Mesodermal cell (in vitro differentiated cells): ENCODE data around the gene CTIF.
A peak's percentile ranks its signal among the peaks of the same experiment; 100 is the strongest.
"Not testable (repeated sequence)": the region's sequence is repeated elsewhere in the genome, so short reads cannot be mapped to it uniquely, and the experiment has no call there.

ENCODE experiments used
- H3K27ac ChIP-seq: 2 replicates; pipeline ENCODE4 v1.7.0; 2013; ENCODE audit warnings: mild to moderate bottlenecking, low read depth, low read length, moderate library complexity; ENCODE audit not compliant: severe bottlenecking
- H3K36me3 ChIP-seq: 2 replicates; pipeline ENCODE4 v1.7.1; 2013; ENCODE audit warnings: mild to moderate bottlenecking, low read length, moderate library complexity; ENCODE audit not compliant: control insufficient read depth, insufficient read depth
- H3K4me1 ChIP-seq: one replicate; pipeline ENCODE4 v1.7.1; 2013; ENCODE audit warnings: mild to moderate bottlenecking, low read length; ENCODE audit not compliant: insufficient read depth, control insufficient read depth, poor library complexity, severe bottlenecking
- H3K4me3 ChIP-seq: 2 replicates; pipeline ENCODE4 v1.7.0; 2013; ENCODE audit warnings: low read length, control low read depth, mild to moderate bottlenecking; ENCODE audit not compliant: insufficient read depth, poor library complexity, severe bottlenecking; ENCODE audit errors: extremely low read depth
- H3K9me3 ChIP-seq: 2 replicates; pipeline ENCODE4 v1.7.1; 2013; ENCODE audit warnings: mild to moderate bottlenecking, low read length, moderate library complexity; ENCODE audit not compliant: control insufficient read depth
- WGBS, 2 experiments: methylation state at CpG; one replicate each; pipeline ENCODE4 v1.1.5; 2013; ENCODE audit warnings: missing lambda C conversion rate in 2 of 2; ENCODE audit not compliant: insufficient coverage in 2 of 2; 5-methylcytosine and 5-hydroxymethylcytosine counted together

CTIF gene

GRCh38 chr18:48709371-48710062, 170.7 kb downstream of the CTIF start:
- H3K4me1 ChIP-seq: peaks cover 14% of the 10 kb centered on the region
- 47 to 54% methylated on average over 2 to 9 of the region's 12 CpGs for WGBS, 2 experiments
- no peak overlapping the region for H3K4me3 ChIP-seq
- peaks cover 13% of the 10 kb centered on the region for H3K36me3 ChIP-seq
- peak overlapping the region; percentile 5 for H3K27ac ChIP-seq
- H3K9me3 ChIP-seq: no peaks in the 10 kb centered on the region

GRCh38 chr18:48711651-48712486, 173.0 kb downstream of the CTIF start:
- Histone ChIP-seq H3K9me3 (no peaks in the 10 kb centered on the region), H3K4me1 (peaks cover 28% of the 10 kb centered on the region), H3K4me3 (no peak overlapping the region), H3K36me3 (peaks cover 11% of the 10 kb centered on the region), H3K27ac (no peak overlapping the region)
- WGBS, 2 experiments: 79 to 87% methylated on average over 8 to 15 of the region's 15 CpGs

GRCh38 chr18:48713309-48713708, 174.5 kb downstream of the CTIF start:
- Histone ChIP-seq H3K27ac (no peak overlapping the region), H3K4me1 (peaks cover 28% of the 10 kb centered on the region), H3K36me3 (peaks cover 13% of the 10 kb centered on the region), H3K4me3 (no peak overlapping the region), H3K9me3 (no peaks in the 10 kb centered on the region)
- WGBS, 2 experiments: 96 to 100% methylated on average over 14 of the region's 14 CpGs

GRCh38 chr18:48714873-48715272, 176.0 kb downstream of the CTIF start:
- Histone ChIP-seq H3K4me1 (peaks cover 35% of the 10 kb centered on the region), H3K36me3 (peaks cover 22% of the 10 kb centered on the region), H3K4me3 (no peak overlapping the region), H3K9me3 (no peaks in the 10 kb centered on the region), H3K27ac (no peak overlapping the region)
- 69 to 83% methylated on average over 4 to 5 of the region's 6 CpGs for WGBS, 2 experiments

GRCh38 chr18:48715711-48716361, 177.0 kb downstream of the CTIF start:
- peaks cover 22% of the 10 kb centered on the region for H3K36me3 ChIP-seq
- WGBS, 2 experiments: 92 to 98% methylated on average over 9 to 10 of the region's 10 CpGs
- peaks cover 44% of the 10 kb centered on the region for H3K4me1 ChIP-seq
- no peaks in the 10 kb centered on the region for H3K9me3 ChIP-seq
- no peak overlapping the region for H3K4me3 ChIP-seq
- peak overlapping the region; percentile 6 for H3K27ac ChIP-seq

GRCh38 chr18:48717227-48717626, 178.4 kb downstream of the CTIF start:
- H3K9me3 ChIP-seq, H3K4me3 ChIP-seq, H3K27ac ChIP-seq: not testable (repeated sequence)
- WGBS, 2 experiments: 98% methylated on average over 5 of the region's 9 CpGs; no CpG with 5 or more reads in 1 of the 2 experiments
- Histone ChIP-seq H3K36me3 (peaks cover 22% of the 10 kb centered on the region), H3K4me1 (peaks cover 43% of the 10 kb centered on the region)

GRCh38 chr18:48718251-48718959, 179.6 kb downstream of the CTIF start:
- H3K27ac ChIP-seq: no peak overlapping the region
- H3K9me3 ChIP-seq: no peaks in the 10 kb centered on the region
- peaks cover 18% of the 10 kb centered on the region for H3K36me3 ChIP-seq
- no peak overlapping the region for H3K4me3 ChIP-seq
- H3K4me1 ChIP-seq: peaks cover 34% of the 10 kb centered on the region
- 88 to 99% methylated on average over 8 to 9 of the region's 10 CpGs for WGBS, 2 experiments

GRCh38 chr18:48719388-48719787, 180.6 kb downstream of the CTIF start:
- peaks cover 24% of the 10 kb centered on the region for H3K36me3 ChIP-seq
- no peak overlapping the region for H3K4me3 ChIP-seq
- no peaks in the 10 kb centered on the region for H3K9me3 ChIP-seq
- WGBS, 2 experiments: 86 to 95% methylated on average over 3 to 4 of the region's 4 CpGs
- H3K27ac ChIP-seq: no peak overlapping the region
- peaks cover 33% of the 10 kb centered on the region for H3K4me1 ChIP-seq

GRCh38 chr18:48719974-48720654, 181.3 kb downstream of the CTIF start:
- H3K4me1 ChIP-seq: peaks cover 27% of the 10 kb centered on the region
- no peaks in the 10 kb centered on the region for H3K9me3 ChIP-seq
- peak overlapping the region; percentile 23 for H3K27ac ChIP-seq
- no peak overlapping the region for H3K4me3 ChIP-seq
- H3K36me3 ChIP-seq: peaks cover 27% of the 10 kb centered on the region
- WGBS, 2 experiments: 79 to 81% methylated on average over 7 to 9 of the region's 12 CpGs

- Histone ChIP-seq H3K27ac (no peak overlapping the region), H3K4me3 (no peak overlapping the region)
- WGBS, 2 experiments: 94 to 95% methylated on average over 5 to 6 of the region's 6 CpGs
These were observed 181.8 kb downstream of the CTIF start for GRCh38 chr18:48720655-48721025.

More at GRCh38 chr18:48720655-48721025, 181.8 kb downstream of the CTIF start:
- peaks cover 26% of the 10 kb centered on the region for H3K36me3 ChIP-seq
- H3K4me1 ChIP-seq: peaks cover 22% of the 10 kb centered on the region
- no peaks in the 10 kb centered on the region for H3K9me3 ChIP-seq
